ENCODE measurements around the gene ARPIN. TPM values are rescaled to one million over a fixed set of nuclear protein-coding genes. Genes with fewer than 3 reads are reported as not detected.

The ARPIN gene
- total RNA-seq, 1 donor from 2014 or later = not detected

- no peaks in the 10 kb centered on the region for H3K9me3 Mint-ChIP-seq
- no peak for DNase-seq (ENCODE audit: low spot score)
- H3K4me1 Mint-ChIP-seq (ENCODE audit: low read depth) = no peaks in the 10 kb centered on the region
- intact Hi-C loops (cut with micrococcal nuclease) = no loop called here
- no peak overlapping the region for H3K27ac Mint-ChIP-seq
- no peaks in the 10 kb centered on the region for H3K36me3 Mint-ChIP-seq (ENCODE audit: low read depth)
- peaks cover 7% of the 10 kb centered on the region for H3K27me3 Mint-ChIP-seq (ENCODE audit: low read depth)
- H3K4me3 Mint-ChIP-seq (ENCODE audit: low read depth) = no peak overlapping the region
These were observed 8.2 kb downstream of the ARPIN start for GRCh38 chr15:89904519-89904918.

- H3K4me1 Mint-ChIP-seq (ENCODE audit: low read depth) = no peaks in the 10 kb centered on the region
- H3K9me3 Mint-ChIP-seq = no peaks in the 10 kb centered on the region
- intact Hi-C loops (cut with micrococcal nuclease) = no loop called here
- no peak for DNase-seq (ENCODE audit: low spot score)
- H3K27me3 Mint-ChIP-seq (ENCODE audit: low read depth) = no peaks in the 10 kb centered on the region
- no peak overlapping the region for H3K27ac Mint-ChIP-seq
- no peaks in the 10 kb centered on the region for H3K36me3 Mint-ChIP-seq (ENCODE audit: low read depth)
- no peak overlapping the region for H3K4me3 Mint-ChIP-seq (ENCODE audit: low read depth)
These were observed 9.0 kb downstream of the ARPIN start for GRCh38 chr15:89903858-89904130.

DNA sequence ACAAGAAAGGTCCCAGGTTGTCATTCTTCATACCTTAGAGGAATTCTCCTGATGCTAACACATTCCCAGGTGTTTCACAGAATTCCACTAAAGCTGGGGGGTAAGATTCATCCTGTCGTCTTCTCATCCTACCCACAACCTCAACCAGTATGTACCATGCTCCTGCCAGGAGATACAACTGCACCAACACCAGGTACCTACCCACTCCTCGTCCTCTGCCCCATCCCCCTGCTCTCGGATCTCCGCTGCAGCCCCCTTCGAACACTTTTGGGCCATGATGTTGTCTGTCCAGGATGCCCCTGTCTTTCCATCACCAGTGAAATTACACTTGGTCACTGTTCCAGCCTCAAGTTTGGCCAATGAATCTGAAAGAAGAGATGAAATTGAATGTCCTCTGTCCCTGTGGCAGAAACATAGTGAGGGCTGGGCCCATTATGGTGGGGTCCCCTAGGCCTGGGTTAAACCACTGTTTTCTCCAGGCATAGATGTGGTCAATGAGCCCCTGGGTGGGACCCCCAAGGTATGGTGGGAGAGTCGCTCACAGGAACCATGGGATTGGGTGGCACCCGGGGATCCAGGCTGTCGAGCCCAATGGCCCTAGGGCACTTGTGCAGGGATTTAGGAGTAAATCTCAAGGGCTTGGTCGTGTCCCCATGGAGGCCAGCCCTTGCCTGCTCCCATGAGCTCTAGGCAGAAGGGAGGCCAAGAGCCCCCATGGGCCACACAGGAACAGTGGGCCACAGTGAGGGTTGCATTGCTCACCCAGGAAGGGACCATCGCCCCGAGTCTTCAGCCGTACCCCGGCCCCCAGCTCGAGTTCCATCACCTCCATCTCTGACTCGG, 9.5 kb downstream of the ARPIN start:
- H3K36me3 Mint-ChIP-seq (ENCODE audit: low read depth) = no peaks in the 10 kb centered on the region
- H3K27me3 Mint-ChIP-seq (ENCODE audit: low read depth) = no peaks in the 10 kb centered on the region
- peaks cover 1% of the 10 kb centered on the region for H3K4me1 Mint-ChIP-seq (ENCODE audit: low read depth)
- no peaks in the 10 kb centered on the region for H3K9me3 Mint-ChIP-seq
- no peak overlapping the region for H3K4me3 Mint-ChIP-seq (ENCODE audit: low read depth)
- intact Hi-C loops (cut with micrococcal nuclease) = no loop called here
- DNase-seq (ENCODE audit: low spot score) = no peak
- H3K27ac Mint-ChIP-seq = no peak overlapping the region

DNA sequence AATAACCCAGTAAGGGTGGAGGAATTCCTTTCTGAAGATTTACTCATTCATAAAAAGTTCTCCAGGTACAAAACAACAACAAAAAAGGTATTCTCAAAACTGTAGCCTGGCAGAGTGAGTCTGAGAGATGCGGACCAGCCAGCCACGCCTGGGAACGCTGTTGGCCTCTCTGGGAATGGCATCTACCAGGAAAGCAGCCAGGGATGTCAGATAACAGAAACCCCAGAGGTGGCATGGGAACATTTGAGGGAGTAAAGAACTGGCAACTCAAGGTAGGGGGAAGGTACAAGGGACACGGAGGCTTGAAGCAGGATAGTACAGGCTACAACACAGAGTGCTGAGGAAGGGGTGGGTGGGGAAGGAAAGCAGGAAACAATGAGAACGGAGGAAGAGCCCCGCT, 11.9 kb downstream of the ARPIN start:
- H3K36me3 Mint-ChIP-seq (ENCODE audit: low read depth) = no peaks in the 10 kb centered on the region
- H3K9me3 Mint-ChIP-seq = no peaks in the 10 kb centered on the region
- H3K27me3 Mint-ChIP-seq (ENCODE audit: low read depth) = no peaks in the 10 kb centered on the region
- no peak for DNase-seq (ENCODE audit: low spot score)
- intact Hi-C loops (cut with micrococcal nuclease) = no loop called here
- peaks cover 1% of the 10 kb centered on the region for H3K4me1 Mint-ChIP-seq (ENCODE audit: low read depth)
- no peak overlapping the region for H3K27ac Mint-ChIP-seq
- no peak overlapping the region for H3K4me3 Mint-ChIP-seq (ENCODE audit: low read depth)

DNA sequence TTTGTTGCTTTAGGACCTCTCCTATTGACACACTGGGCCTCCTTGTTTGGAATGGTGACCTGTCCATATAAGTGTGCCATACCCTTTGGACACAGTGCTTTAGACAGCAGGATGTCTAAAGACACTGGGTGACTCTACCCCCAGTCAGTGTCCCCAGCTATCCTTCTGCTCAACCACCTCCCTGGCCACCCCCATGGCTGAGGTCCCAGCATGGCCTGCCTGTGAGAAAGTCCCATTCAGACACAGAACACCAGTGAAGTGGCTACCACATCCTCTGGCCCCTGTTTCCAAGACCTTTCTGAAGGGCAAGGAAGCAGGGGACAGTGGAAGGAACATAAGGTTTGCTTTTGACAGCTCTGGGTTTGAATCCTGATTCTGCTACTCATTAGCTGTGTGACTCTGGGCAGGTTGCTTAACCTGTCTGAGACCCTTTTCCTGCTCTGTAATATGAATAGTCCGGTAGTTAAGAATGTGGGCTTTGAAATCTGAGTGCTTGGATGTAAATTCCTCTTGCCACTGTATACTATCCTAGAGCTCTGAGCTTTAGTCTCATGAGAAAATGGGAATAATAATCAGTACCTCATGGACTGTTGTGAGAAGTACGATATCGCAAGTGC, 12.7 kb downstream of the ARPIN start:
- Mint-ChIP-seq H3K4me1 (ENCODE audit: low read depth) (peaks cover 4% of the 10 kb centered on the region), H3K9me3 (no peaks in the 10 kb centered on the region), H3K27me3 (ENCODE audit: low read depth) (no peaks in the 10 kb centered on the region), H3K36me3 (ENCODE audit: low read depth) (no peaks in the 10 kb centered on the region), H3K4me3 (ENCODE audit: low read depth) (no peak overlapping the region), H3K27ac (no peak overlapping the region)
- intact Hi-C loops (cut with micrococcal nuclease) = loop anchor here (10.0 kb wide), 1 partner anchor 135 kb away; no protein-coding TSS in a partner anchor
- DNase-seq (ENCODE audit: low spot score) = no peak

- DNase-seq (ENCODE audit: low spot score) = no peak
- Mint-ChIP-seq H3K27ac (no peak overlapping the region), H3K27me3 (ENCODE audit: low read depth) (no peaks in the 10 kb centered on the region), H3K9me3 (no peaks in the 10 kb centered on the region), H3K4me1 (ENCODE audit: low read depth) (peaks cover 9% of the 10 kb centered on the region), H3K36me3 (ENCODE audit: low read depth) (no peaks in the 10 kb centered on the region), H3K4me3 (ENCODE audit: low read depth) (no peak overlapping the region)
- intact Hi-C loops (cut with micrococcal nuclease) = loop anchor here (10.0 kb wide), 1 partner anchor 135 kb away; no protein-coding TSS in a partner anchor
These were observed 13.3 kb downstream of the ARPIN start for GRCh38 chr15:89899295-89899945.

DNA sequence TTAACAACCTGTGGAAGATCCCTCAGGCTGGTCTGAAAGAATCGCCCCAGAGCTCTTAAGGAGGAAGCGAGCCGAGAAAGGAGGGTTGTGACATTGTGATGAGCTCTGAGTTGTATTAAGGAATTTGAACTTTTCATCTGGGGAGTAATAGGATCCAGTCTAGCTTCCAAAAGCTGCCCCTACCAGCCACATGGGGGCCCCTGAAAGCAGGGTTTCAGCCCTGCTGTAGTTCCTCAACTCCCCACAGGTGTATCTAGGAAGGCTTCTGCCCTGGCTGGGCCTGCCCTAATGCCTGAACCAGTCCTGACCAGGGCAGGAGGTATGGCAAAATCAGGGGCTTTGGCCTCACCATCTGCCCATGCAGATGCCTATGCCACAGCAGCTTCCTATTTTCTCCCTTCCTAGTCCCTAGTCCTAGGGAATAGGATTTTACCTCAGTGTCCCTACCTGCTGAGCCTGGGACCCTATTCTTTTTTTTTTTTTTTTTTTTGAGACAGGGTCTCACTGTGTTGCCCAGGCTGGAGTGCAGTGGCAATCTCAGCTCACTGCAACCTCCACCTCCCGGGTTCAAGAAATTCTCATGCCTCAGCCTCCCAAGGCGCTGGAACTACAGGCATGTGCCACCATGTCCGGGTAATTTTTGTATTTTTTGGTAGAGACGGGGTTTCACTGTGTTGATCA, 14.0 kb downstream of the ARPIN start:
- Mint-ChIP-seq H3K36me3 (ENCODE audit: low read depth) (no peaks in the 10 kb centered on the region), H3K9me3 (no peaks in the 10 kb centered on the region), H3K4me3 (ENCODE audit: low read depth) (no peak overlapping the region), H3K4me1 (ENCODE audit: low read depth) (peaks cover 15% of the 10 kb centered on the region), H3K27ac (no peak overlapping the region), H3K27me3 (ENCODE audit: low read depth) (no peaks in the 10 kb centered on the region)
- peak; percentile 20 for DNase-seq (ENCODE audit: low spot score)
- intact Hi-C loops (cut with micrococcal nuclease) = loop anchor here (1.0 to 10.0 kb wide), 2 partner anchors 136 to 173 kb away; no protein-coding TSS in a partner anchor

GRCh38 chr15:89898146-89898545, 14.6 kb downstream of the ARPIN start:
- Mint-ChIP-seq H3K27ac (no peak overlapping the region), H3K9me3 (no peaks in the 10 kb centered on the region), H3K4me3 (ENCODE audit: low read depth) (no peak overlapping the region), H3K27me3 (ENCODE audit: low read depth) (no peaks in the 10 kb centered on the region), H3K4me1 (ENCODE audit: low read depth) (peaks cover 15% of the 10 kb centered on the region), H3K36me3 (ENCODE audit: low read depth) (peaks cover 3% of the 10 kb centered on the region)
- DNase-seq (ENCODE audit: low spot score) = no peak
- intact Hi-C loops (cut with micrococcal nuclease) = loop anchor here (1.0 to 10.0 kb wide), 2 partner anchors 137 to 173 kb away; no protein-coding TSS in a partner anchor

DNA sequence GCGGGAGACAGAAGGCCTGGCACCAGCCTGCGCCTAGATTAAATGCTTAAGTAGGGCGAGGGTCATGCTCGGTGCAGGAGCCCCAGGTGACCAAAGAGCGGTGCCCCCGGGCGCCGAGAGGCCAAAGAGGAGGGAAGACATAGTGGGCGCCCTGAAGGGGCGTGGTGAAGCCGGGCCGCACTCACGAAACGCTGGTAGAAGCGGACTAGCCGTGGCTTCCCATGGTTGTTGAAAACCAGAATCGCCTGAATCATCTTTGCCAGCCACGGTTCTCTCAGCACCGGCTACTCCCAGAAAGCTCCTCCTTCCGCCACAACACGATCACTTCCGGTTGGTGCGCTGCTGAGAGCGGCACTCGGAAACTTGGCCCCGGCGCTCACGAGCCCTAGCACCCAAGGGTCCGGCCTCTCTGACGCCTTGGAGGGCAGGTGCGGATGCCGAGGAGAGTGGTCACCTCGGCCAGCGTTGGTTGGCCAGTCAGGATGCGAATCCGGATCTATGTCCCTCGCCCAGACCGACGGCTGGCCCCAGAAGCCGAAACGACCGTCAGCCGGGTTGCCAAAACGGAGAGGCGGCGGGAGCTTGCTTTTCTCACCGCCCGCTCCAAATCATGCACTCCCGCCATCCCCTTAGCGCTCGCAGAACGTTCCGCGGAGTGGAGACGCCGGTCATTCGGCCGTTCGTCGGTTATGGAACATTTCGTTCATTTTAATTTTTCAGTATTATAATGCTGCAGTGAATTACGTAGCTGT, 18.9 kb downstream of the ARPIN start, which contains the start of gene AP3S2:
AP3S2 (minus strand) TSS at position 299 of the 752 bp plus-strand sequence; CDS start at position 254, 45 bp downstream.
- Mint-ChIP-seq H3K27ac (peak within 1 kb of the TSS; percentile 97), H3K27me3 (ENCODE audit: low read depth) (no peaks in the 10 kb centered on the region), H3K4me1 (ENCODE audit: low read depth) (peaks cover 28% of the 10 kb centered on the region), H3K36me3 (ENCODE audit: low read depth) (peaks cover 14% of the 10 kb centered on the region), H3K9me3 (no peaks in the 10 kb centered on the region), H3K4me3 (ENCODE audit: low read depth) (peak within 1 kb of the TSS; percentile 98)
- intact Hi-C loops (cut with micrococcal nuclease) = loop anchor here (2.0 to 10.0 kb wide), 6 partner anchors 107 to 317 kb away; partner anchors contain the start of genes MESP1, TICRR and ZNF710
- peak; percentile 86 for DNase-seq (ENCODE audit: low spot score)

- Mint-ChIP-seq H3K4me1 (ENCODE audit: low read depth) (peaks cover 27% of the 10 kb centered on the region), H3K9me3 (no peaks in the 10 kb centered on the region), H3K27ac (peak overlapping the region; percentile 97), H3K27me3 (ENCODE audit: low read depth) (no peaks in the 10 kb centered on the region), H3K4me3 (ENCODE audit: low read depth) (peak overlapping the region; percentile 98), H3K36me3 (ENCODE audit: low read depth) (peaks cover 22% of the 10 kb centered on the region)
- no peak for DNase-seq (ENCODE audit: low spot score)
- intact Hi-C loops (cut with micrococcal nuclease) = loop anchor here (5.0 to 10.0 kb wide), 5 partner anchors 141 to 316 kb away; partner anchors contain the start of genes MESP1 and TICRR
These were observed 19.7 kb downstream of the ARPIN start for GRCh38 chr15:89893027-89893426.

- Mint-ChIP-seq H3K4me1 (ENCODE audit: low read depth) (peaks cover 13% of the 10 kb centered on the region), H3K4me3 (ENCODE audit: low read depth) (no peak overlapping the region), H3K36me3 (ENCODE audit: low read depth) (peaks cover 36% of the 10 kb centered on the region), H3K27ac (no peak overlapping the region), H3K9me3 (no peaks in the 10 kb centered on the region), H3K27me3 (ENCODE audit: low read depth) (no peaks in the 10 kb centered on the region)
- DNase-seq (ENCODE audit: low spot score) = no peak
- intact Hi-C loops (cut with micrococcal nuclease) = no loop called here
These were observed 24.4 kb downstream of the ARPIN start for GRCh38 chr15:89888214-89888804.

All from activated T-helper 2 cell treated with anti-CD3 and anti-CD28 coated beads, Interferon-gamma antibody, Interleukin-2, Interleukin-4, amounts not matched to agents 10 μg/mL and 5 μg/mL and 100 μg/mL, durations not matched to agents 14 hours and 24 hours and 36 hours (primary cell).